Measurements from ENCODE around the gene UQCRHL. TPM values are rescaled to one million over a fixed set of nuclear protein-coding genes. Genes with fewer than 3 reads are reported as not detected.

The UQCRHL gene
- total and polyA plus RNA-seq, 2 of the 4 experiments (the other 2 are of a cell fraction), result 1.4 to 2.4 TPM

Other genes with a start within 250 kb of the UQCRHL start
- 0.18 and 0.28 TPM in 2 replicates for gene AGMAT, start 222.6 kb downstream of the UQCRHL start, total RNA-seq (2012; rRNA removed)
- gene AGMAT, start 222.6 kb downstream of the UQCRHL start, polyA plus RNA-seq (2012; rRNA removed), result 0.20 and 0.26 TPM in 2 replicates
- gene DDI2, start 190.2 kb downstream of the UQCRHL start, total RNA-seq (2012; rRNA removed), result 8.6 and 13.4 TPM in 2 replicates
- 3.8 and 6.0 TPM in 2 replicates for gene DDI2, start 190.2 kb downstream of the UQCRHL start, polyA plus RNA-seq (2012; rRNA removed)
- 23.1 and 24.7 TPM in 2 replicates for gene PLEKHM2, start 123.3 kb downstream of the UQCRHL start, total RNA-seq (2012; rRNA removed)
- 48.0 and 51.2 TPM in 2 replicates for gene PLEKHM2, start 123.3 kb downstream of the UQCRHL start, polyA plus RNA-seq (2012; rRNA removed)
- gene SLC25A34, start 71.4 kb downstream of the UQCRHL start, total RNA-seq (2012; rRNA removed), result under 0.01 TPM in 1 of 2 replicates, not detected in the other
- gene SLC25A34, start 71.4 kb downstream of the UQCRHL start, polyA plus RNA-seq (2012; rRNA removed), result 0.72 and 1.1 TPM in 2 replicates
- not detected in 2 replicates for gene TMEM82, start 65.2 kb downstream of the UQCRHL start, total RNA-seq (2012; rRNA removed)
- not detected in 2 replicates for gene TMEM82, start 65.2 kb downstream of the UQCRHL start, polyA plus RNA-seq (2012; rRNA removed)
- 43.6 and 52.2 TPM in 2 replicates for gene FBLIM1, start 48.9 kb downstream of the UQCRHL start, total RNA-seq (2012; rRNA removed)
- 140 and 159 TPM in 2 replicates for gene FBLIM1, start 48.9 kb downstream of the UQCRHL start, polyA plus RNA-seq (2012; rRNA removed)
- 15.8 and 20.3 TPM in 2 replicates for gene SPEN, start 40.1 kb upstream of the UQCRHL start, total RNA-seq (2012; rRNA removed)
- 7.6 and 9.4 TPM in 2 replicates for gene SPEN, start 40.1 kb upstream of the UQCRHL start, polyA plus RNA-seq (2012; rRNA removed)
- 26.3 and 29.7 TPM in 2 replicates for gene ZBTB17, start 168.5 kb upstream of the UQCRHL start, total RNA-seq (2012; rRNA removed)
- 58.2 and 65.5 TPM in 2 replicates for gene ZBTB17, start 168.5 kb upstream of the UQCRHL start, polyA plus RNA-seq (2012; rRNA removed)
- not detected in 2 replicates for gene SRARP, start 196.6 kb upstream of the UQCRHL start, total RNA-seq (2012; rRNA removed)
- not detected in 2 replicates for gene SRARP, start 196.6 kb upstream of the UQCRHL start, polyA plus RNA-seq (2012; rRNA removed)
- gene HSPB7, start 210.4 kb upstream of the UQCRHL start, total RNA-seq (2012; rRNA removed), result 0.54 and 0.56 TPM in 2 replicates
- gene HSPB7, start 210.4 kb upstream of the UQCRHL start, polyA plus RNA-seq (2012; rRNA removed), result 3.0 and 4.3 TPM in 2 replicates
- gene CLCNKA, start 214.4 kb upstream of the UQCRHL start, total RNA-seq (2012; rRNA removed), result not detected in 2 replicates
- gene CLCNKA, start 214.4 kb upstream of the UQCRHL start, polyA plus RNA-seq (2012; rRNA removed), result 0.05 TPM in 1 of 2 replicates, not detected in the other
- not detected in 2 replicates for gene CLCNKB, start 236.1 kb upstream of the UQCRHL start, total RNA-seq (2012; rRNA removed)
- gene CLCNKB, start 236.1 kb upstream of the UQCRHL start, polyA plus RNA-seq (2012; rRNA removed), result 0.09 and 0.11 TPM in 2 replicates

Measured in IMR-90 (cell line).